ENCODE data around the gene GNG13.
"Not testable (repeated sequence)": the region's sequence is repeated elsewhere in the genome, so short reads cannot be mapped to it uniquely, and the experiment has no call there.

The GNG13 gene

GRCh38 chr16:760065-760464 lies 40.5 kb downstream of the GNG13 start:
- DNase-seq = no peak

DNA sequence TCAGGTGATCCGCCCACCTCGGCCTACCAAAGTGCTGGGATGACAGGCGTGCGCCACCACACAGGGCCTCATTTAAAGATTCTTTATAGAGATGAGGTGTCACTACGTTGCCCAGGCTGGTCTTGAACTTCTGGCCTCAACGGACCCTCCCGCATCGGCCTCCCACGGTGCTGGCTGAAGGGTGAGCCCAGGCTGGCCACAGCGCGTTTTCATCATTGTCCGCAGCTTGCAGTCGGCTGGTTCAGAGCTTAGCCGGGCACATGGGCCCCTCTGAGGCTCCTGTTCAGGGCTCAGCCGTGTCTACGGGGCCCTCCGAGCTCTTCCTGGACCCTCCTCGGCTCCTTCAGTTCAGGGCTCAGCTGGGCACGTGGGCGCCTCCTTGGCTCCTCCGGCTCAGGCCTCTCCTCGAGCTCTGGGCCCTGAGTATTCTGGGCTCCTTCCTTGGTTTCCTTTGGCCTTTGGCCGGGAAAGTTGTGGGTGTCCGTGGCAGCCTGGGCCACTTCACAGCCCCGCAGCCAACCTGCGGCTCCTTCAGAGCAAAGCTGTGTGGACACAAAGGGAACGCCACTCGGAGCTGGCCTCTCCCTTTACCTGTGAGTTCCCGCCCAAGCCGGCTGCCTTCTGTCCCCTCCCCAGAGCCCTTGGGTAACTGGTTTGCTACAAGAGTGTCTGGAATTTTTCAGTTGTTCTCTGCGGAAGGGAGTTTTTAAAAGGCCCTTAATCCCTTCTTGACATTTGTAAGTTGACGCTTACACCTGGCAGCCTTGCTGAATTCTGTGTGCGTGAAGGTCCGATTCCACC lies 41.2 kb downstream of the GNG13 start:
- no peak for DNase-seq

- no peak for DNase-seq
Observed at GRCh38 chr16:756428-756827, 44.1 kb downstream of the GNG13 start.

DNA sequence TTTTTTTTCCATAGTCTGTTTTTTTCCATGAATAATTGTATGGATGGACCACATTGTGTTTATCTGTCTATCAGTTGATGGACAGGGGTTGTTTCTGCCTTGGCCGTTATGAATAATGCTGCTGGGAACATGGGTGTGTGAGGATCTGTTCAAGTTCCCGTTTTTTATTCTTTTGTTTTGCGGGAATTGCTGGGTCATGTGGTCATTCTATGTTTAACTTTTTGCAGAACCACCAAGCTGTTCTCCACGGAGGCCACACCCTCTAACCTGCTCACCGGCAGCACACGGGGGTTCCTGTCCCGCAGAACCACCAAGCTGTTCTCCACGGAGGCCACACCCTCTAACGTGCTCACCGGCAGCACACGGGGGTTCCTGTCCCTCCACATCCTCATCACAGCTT lies 45.9 kb downstream of the GNG13 start:
- no peak for DNase-seq

- DNase-seq = not testable (repeated sequence)
Observed at GRCh38 chr16:754121-754607, 46.4 kb downstream of the GNG13 start.

DNA sequence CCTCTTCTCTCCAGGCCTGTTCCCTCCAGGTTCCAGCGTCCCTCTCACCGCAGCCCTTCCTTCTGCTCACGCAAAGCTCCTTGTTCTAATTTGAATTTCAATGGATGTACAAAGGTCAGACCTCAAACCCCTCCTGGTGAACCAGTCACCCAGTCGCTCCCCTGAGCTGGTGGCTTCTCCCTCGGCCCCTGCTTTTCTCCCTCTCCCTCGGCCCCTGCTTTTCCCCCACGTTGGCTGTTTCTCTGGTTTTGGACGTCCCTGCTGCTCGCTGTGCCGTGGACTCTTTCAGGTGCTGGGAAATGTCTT lies 48.6 kb downstream of the GNG13 start:
- no peak for DNase-seq

DNA sequence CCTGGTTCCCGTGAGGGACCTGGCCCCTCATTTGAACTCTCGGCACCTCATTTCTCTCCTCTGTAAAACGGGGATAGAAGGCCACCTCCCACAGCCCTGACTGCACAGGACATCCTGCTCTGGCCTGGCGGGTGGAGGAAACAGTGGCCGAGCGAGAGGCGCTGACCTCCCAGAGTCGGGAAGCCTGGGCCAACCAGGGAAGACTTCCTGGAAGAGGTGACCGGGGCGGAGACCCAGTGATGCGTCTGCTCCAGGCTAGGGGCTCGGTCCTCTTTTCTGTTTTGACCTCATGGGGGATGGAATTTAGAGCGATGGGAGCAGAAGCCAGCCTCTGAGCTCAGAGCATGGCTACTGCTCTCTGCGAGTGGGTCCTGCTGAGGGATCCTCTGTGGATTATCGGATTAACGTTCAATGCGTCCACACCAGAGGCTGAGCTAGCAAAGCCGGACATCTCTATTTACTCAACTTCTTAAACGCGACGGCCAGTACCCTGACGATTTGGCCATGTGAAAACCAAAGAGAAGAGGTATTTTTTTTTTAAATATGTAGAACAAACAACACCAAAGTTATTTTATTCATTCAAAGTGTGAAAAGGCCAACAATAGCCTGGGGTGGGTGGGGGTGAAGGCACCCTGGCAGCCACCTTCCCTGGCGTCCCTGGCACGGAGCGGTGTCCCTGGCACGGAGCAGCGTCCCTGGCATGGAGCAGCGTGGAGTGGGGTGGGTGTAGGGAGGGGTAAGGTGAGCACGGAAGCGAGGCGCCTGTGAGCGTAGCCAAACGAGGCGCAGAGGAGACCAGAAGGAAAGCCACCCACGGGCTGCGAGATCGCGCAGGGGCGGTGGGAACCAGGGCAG lies 49.2 kb downstream of the GNG13 start:
- DNase-seq = no peak

GRCh38 chr16:750485-750884 lies 50.0 kb downstream of the GNG13 start:
- DNase-seq = no peak

DNA sequence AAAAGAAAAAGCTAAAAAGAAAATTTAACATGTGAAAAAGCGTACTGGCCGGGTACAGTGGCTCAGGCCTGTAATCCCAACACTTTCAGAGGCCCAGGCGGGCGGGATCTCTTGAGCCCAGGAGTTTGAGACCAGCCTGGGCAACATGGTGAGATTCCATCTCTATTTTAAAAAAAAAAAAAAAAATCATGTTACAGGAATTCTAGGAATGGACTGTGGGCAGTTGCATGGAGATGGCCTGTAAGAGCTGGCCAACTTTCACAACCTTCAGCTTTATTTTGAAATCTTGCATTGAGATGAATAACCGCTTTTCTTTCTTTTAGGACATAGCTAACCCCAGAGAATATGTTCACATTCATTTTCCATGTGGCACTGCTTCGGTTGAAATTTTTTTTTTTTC lies 51.5 kb downstream of the GNG13 start:
- no peak for DNase-seq

Measured in stimulated activated naive CD4-positive, alpha-beta T cell (primary cell).